ENCODE data around the gene SLC2A6.
A peak's percentile ranks its signal among the peaks of the same experiment; 100 is the strongest.

Gene SLC2A6

DNA sequence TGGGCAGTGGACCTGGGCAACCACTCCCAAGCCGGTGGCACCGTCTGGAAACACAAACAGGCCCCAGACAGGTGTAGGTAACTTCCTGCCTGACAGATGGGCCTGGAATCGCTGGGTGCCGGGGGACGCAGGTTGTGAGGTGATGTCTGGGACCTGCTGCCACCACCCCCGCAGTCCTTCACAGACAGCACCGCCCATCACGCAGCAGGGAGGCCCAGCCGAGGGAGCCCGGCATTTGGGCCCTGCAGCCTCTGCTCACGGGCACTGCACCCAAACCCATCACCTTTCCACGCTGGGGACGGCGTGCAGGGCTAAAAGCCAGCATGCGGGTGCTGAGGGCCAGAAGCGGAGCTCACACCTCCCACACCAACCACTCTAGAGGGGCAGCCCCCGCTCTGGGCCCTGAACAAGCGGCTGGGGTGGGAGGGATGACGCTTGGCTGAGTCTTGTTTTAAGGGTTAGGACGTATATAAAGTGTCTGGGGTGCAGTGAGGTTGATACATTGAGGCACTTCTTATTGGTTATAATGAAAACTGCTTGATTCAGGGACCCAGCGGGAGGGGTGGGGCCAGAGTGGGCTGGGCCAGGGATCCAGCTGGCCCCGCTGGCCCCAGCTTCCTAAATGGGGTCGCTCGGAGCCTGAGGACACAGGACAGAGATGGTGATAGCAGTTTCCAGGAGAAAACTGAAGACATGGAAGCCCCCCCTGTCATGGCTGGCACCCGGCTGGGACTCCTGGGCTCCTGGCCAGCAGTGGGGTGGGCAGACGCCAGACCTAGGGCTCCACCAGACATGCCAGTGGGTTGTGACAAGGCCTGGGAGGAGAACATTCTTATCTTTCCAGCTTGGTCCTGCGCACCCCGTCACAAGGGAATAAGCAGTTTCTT, 34.6 kb upstream of the SLC2A6 start:
- no peaks in the 10 kb centered on the region for H3K36me3 Mint-ChIP-seq (ENCODE audit: low read depth)
- TF ChIP-seq, protein P1, sequence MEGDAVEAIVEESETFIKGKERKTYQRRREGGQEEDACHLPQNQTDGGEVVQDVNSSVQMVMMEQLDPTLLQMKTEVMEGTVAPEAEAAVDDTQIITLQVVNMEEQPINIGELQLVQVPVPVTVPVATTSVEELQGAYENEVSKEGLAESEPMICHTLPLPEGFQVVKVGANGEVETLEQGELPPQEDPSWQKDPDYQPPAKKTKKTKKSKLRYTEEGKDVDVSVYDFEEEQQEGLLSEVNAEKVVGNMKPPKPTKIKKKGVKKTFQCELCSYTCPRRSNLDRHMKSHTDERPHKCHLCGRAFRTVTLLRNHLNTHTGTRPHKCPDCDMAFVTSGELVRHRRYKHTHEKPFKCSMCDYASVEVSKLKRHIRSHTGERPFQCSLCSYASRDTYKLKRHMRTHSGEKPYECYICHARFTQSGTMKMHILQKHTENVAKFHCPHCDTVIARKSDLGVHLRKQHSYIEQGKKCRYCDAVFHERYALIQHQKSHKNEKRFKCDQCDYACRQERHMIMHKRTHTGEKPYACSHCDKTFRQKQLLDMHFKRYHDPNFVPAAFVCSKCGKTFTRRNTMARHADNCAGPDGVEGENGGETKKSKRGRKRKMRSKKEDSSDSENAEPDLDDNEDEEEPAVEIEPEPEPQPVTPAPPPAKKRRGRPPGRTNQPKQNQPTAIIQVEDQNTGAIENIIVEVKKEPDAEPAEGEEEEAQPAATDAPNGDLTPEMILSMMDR (IDR thresholded peaks at IDR 0.05; ENCODE audit: unreplicated experiment in 3 of 3) = no peak
- H3K27ac Mint-ChIP-seq = peak overlapping the region in 2 of 3 experiments; percentile 59 to 88
- no peaks in the 10 kb centered on the region for H3K27me3 Mint-ChIP-seq (ENCODE audit: low read depth)
- H3K4me3 Mint-ChIP-seq = no peak overlapping the region
- H3K9me3 Mint-ChIP-seq = no peaks in the 10 kb centered on the region
- peaks cover 48% of the 10 kb centered on the region for H3K4me1 Mint-ChIP-seq

DNA sequence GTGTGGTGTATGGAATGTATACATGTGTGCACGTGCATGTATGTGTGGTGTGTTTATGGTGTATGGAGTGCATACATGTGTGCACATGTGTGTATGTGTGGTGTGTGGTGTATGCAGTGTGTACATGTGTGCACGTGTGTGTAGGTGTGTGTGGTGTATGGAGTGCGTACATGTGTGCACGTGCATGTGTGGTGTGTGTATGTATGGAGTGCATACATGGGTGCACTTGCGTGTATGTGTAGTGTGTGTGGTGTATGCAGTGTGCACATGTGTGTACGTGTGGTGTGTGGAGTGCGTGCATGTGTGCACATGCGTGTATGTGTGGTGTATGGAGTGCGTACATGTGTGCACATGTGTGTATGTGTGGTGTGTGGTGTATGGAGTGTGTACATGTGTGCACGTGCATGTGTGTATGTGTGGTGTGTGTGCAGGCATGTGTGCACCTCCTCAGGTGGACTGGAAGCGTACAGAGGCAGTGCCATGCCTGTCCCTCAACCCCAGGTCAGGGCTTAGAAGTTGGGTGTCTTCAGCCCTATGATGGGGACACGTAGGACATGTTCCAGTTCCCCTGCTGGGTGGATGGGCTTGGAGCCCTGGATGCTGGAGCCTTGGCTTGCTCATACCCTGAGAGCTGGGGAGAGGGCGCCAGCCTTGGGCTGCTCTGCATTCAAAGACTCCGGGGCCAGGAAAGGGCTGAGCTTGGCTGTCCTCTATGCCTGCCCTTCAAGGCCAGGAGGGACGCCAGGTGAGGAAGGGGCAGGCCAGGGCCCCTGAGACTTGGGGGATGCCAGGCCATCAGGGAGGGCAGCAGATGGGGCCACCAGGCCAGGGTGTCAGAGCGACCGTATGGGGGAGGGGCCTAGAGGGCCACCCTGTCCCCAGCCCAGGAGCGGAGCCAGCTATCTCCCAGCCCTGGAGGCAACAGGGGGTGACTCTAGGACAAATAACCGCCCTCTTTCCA, 33.6 kb upstream of the SLC2A6 start:
- H3K36me3 Mint-ChIP-seq (ENCODE audit: low read depth) = no peaks in the 10 kb centered on the region

DNA sequence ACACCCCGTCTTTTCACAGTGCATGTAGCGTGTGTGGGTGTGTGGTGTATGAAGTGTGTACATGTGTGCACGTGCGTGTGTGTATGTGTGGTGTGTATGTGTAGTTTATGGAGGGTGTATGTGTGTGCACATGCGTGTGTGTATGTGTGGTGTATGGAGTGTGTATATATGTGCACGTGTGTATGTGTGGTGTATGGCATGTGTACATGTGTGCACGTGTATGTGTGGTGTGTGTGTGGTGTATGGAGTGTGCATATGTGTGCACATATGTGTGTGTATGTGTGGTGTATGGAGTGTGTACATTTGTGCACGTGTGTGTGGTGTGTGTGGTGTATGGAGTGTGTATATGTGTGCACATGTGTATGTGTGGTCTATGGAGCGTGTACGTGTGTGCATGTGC, 32.7 kb upstream of the SLC2A6 start:
- TF ChIP-seq, protein P1 (IDR thresholded peaks at IDR 0.05; ENCODE audit: unreplicated experiment in 3 of 3) = no peak
- H3K4me1 Mint-ChIP-seq = peaks cover 45% of the 10 kb centered on the region

More for the DNA sequence above, 33.6 kb upstream of the SLC2A6 start:
- Mint-ChIP-seq H3K27ac (no peak overlapping the region), H3K4me1 (peaks cover 44% of the 10 kb centered on the region), H3K9me3 (no peaks in the 10 kb centered on the region), H3K27me3 (ENCODE audit: low read depth) (no peaks in the 10 kb centered on the region), H3K4me3 (no peak overlapping the region)
- TF ChIP-seq, protein P1 (IDR thresholded peaks at IDR 0.05; ENCODE audit: unreplicated experiment in 3 of 3) = no peak

DNA sequence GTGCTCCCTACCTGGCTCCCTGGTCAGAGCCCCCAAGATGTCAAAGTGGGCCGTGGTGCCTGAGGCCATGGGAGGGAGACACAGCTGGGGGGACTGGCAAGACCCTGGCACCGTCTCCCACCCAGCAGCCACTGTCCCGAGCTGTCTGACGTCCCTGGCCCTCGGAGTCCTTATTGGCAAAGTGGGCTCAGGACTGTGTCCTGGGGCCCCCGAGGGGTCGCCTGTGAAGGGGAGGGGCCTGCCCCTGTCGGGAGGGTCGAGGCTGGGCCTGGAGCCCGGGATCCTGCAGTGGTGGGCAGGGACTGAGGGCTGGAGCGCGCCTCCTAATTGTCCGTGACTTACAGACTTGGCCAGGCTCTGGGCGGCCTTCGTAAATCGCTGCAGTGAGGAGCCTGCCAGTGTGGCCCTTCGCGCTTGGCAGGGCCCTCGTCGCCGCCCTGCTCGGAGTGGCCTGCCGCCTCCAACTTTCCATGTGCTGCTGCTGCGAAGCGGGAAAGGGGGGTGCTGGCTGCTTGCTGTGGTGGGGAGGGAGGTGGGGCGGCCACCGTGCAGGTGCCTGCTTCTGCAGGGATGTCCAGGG, 32.1 kb upstream of the SLC2A6 start:
- Mint-ChIP-seq H3K27ac (no peak overlapping the region), H3K4me3 (no peak overlapping the region), H3K36me3 (ENCODE audit: low read depth) (no peaks in the 10 kb centered on the region), H3K9me3 (no peaks in the 10 kb centered on the region), H3K4me1 (peaks cover 43% of the 10 kb centered on the region), H3K27me3 (ENCODE audit: low read depth) (no peaks in the 10 kb centered on the region)
- TF ChIP-seq, protein P1 (IDR thresholded peaks at IDR 0.05; ENCODE audit: unreplicated experiment in 3 of 3) = no peak

More for the DNA sequence above, 32.7 kb upstream of the SLC2A6 start:
- H3K27ac Mint-ChIP-seq = no peak overlapping the region
- no peaks in the 10 kb centered on the region for H3K27me3 Mint-ChIP-seq (ENCODE audit: low read depth)
- no peak overlapping the region for H3K4me3 Mint-ChIP-seq
- no peaks in the 10 kb centered on the region for H3K9me3 Mint-ChIP-seq
- H3K36me3 Mint-ChIP-seq (ENCODE audit: low read depth) = no peaks in the 10 kb centered on the region

DNA sequence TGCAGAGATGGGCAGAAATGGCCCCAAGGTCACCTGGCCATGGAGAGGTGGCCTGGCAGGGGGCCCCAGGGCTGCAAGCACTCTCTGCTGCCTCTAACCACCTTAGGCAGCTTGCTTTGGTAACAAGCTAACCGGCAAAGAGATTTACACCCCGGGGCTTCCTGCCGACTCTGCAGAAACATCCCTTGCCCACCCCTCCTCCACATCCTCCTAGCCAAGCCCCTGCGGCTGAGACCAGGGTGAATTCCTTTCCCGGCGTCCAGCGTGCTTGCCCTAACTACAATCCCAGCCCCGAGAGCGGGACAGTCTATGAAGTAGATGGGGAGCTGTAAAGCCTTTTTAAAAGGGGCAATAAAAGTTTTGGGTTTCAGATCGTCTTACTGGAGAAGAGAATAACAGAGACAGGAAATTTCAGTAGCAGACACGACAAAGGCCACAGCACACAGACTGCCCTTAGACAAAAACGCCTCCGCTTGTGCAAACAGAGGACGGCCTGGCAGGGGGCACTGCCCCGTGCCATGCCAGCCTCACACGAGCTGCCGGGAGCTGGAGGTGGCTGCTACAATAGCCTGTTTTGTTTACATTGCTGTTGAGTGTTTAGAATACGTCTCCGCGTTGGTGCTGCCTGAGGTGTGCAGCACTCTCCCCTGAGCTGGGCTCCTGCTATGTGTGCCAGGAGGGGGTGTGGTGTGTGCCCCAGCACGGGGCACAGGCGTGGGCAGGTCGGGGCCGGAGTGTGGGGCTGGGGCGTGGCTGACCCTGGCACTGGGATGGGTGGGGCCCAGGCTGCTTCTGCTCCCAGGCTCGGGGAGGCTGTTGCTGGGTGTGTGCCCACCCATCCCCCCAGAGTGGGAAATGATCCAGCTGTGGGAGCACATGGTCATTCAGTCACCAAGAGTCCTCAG, 30.5 kb upstream of the SLC2A6 start:
- peak overlapping the region; percentile 26 to 47 (median 46) for H3K4me3 Mint-ChIP-seq
- TF ChIP-seq, protein P1 (IDR thresholded peaks at IDR 0.05; ENCODE audit: unreplicated experiment in 3 of 3) = no peak

More for the DNA sequence above, 30.5 kb upstream of the SLC2A6 start:
- no peaks in the 10 kb centered on the region for H3K36me3 Mint-ChIP-seq (ENCODE audit: low read depth)
- no peaks in the 10 kb centered on the region for H3K9me3 Mint-ChIP-seq
- peak overlapping the region; percentile 87 to 93 (median 89) for H3K27ac Mint-ChIP-seq
- no peaks in the 10 kb centered on the region for H3K27me3 Mint-ChIP-seq (ENCODE audit: low read depth)
- H3K4me1 Mint-ChIP-seq = peaks cover 45% of the 10 kb centered on the region
